ENCODE results near the gene CGB7. TPM values are rescaled to one million over a fixed set of nuclear protein-coding genes. Genes with fewer than 3 reads are reported as not detected.

Gene CGB7
- total and polyA plus RNA-seq, 2 of the 13 experiments (the other 11 are each of a cell fraction or from before 2014, with no cell fraction given), result 0.07 TPM; not detected in 1

DNA sequence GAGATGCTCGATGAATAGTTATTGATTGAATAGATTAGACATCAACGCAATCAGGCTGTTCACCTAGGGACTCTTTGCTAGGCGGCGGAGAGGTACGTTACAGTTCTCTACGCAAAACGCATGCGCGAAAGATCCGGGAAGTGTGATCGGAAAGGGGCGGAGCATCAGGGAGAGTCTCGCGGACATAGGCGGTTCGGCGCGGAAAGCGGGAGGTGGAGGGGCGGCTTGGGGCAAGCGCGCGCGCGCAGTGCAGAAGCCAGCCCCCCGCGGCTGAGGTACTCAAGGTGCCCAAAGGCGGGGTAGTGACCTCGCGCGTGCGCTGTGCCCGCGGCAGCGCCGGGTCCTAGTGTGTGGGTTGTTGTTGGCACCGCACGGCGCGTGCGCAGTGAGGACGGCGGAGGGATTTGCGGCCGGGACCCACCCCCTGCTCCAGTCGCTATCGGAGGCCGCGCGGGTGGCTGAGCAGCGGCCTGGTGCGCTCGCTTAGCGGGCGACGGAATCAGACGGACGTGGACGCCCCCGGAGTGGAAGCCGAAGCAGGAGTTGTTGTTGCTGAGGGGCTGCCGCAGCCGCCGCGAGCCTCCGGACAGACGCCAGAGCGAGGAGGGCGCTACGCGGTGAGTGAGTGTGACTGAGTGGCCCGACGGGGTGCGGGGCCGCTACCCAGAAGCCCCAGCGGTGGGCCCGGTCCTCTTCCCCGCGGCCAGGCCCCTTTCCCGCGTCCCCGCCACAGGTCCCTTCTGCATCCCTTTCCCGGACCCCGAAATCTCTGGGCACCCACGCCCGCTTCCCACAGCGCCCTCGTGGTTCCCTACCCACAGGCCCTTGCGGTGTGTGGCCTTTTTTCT, 27.7 kb upstream of the CGB7 start, which contains the start of gene SNRNP70 (continued):
- TF ChIP-seq ZZZ3 (CRISPR knock-in tag; IDR thresholded peaks at IDR 0.05; ENCODE audit: borderline replicate concordance), result peak; percentile 96; the same call in 1 of the 2 replicates
- TF ChIP-seq MAFG (CRISPR knock-in tag; IDR thresholded peaks at IDR 0.05), result peak; percentile 67; the same call in 1 of the 2 replicates
- TF ChIP-seq ZNF451 (CRISPR knock-in tag; IDR thresholded peaks at IDR 0.05), result no peak; the same call in 1 of the 2 replicates
- TF ChIP-seq, protein P1, sequence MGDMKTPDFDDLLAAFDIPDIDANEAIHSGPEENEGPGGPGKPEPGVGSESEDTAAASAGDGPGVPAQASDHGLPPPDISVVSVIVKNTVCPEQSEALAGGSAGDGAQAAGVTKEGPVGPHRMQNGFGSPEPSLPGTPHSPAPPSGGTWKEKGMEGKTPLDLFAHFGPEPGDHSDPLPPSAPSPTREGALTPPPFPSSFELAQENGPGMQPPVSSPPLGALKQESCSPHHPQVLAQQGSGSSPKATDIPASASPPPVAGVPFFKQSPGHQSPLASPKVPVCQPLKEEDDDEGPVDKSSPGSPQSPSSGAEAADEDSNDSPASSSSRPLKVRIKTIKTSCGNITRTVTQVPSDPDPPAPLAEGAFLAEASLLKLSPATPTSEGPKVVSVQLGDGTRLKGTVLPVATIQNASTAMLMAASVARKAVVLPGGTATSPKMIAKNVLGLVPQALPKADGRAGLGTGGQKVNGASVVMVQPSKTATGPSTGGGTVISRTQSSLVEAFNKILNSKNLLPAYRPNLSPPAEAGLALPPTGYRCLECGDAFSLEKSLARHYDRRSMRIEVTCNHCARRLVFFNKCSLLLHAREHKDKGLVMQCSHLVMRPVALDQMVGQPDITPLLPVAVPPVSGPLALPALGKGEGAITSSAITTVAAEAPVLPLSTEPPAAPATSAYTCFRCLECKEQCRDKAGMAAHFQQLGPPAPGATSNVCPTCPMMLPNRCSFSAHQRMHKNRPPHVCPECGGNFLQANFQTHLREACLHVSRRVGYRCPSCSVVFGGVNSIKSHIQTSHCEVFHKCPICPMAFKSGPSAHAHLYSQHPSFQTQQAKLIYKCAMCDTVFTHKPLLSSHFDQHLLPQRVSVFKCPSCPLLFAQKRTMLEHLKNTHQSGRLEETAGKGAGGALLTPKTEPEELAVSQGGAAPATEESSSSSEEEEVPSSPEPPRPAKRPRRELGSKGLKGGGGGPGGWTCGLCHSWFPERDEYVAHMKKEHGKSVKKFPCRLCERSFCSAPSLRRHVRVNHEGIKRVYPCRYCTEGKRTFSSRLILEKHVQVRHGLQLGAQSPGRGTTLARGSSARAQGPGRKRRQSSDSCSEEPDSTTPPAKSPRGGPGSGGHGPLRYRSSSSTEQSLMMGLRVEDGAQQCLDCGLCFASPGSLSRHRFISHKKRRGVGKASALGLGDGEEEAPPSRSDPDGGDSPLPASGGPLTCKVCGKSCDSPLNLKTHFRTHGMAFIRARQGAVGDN (CRISPR knock-in tag; IDR thresholded peaks at IDR 0.05), result peak; percentile 94
- TF ChIP-seq, protein P2, sequence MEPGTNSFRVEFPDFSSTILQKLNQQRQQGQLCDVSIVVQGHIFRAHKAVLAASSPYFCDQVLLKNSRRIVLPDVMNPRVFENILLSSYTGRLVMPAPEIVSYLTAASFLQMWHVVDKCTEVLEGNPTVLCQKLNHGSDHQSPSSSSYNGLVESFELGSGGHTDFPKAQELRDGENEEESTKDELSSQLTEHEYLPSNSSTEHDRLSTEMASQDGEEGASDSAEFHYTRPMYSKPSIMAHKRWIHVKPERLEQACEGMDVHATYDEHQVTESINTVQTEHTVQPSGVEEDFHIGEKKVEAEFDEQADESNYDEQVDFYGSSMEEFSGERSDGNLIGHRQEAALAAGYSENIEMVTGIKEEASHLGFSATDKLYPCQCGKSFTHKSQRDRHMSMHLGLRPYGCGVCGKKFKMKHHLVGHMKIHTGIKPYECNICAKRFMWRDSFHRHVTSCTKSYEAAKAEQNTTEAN (CRISPR knock-in tag; conservative IDR thresholded peaks at IDR 0.05), result peak; percentile 56; the same call in 1 of the 2 replicates
- no peak for TF ChIP-seq THYN1 (CRISPR knock-in tag; IDR thresholded peaks at IDR 0.05; ENCODE audit: borderline replicate concordance, low read depth)
- TF ChIP-seq SIX1 (CRISPR knock-in tag; IDR thresholded peaks at IDR 0.05; ENCODE audit: borderline replicate concordance), result peak; percentile 6; the same call in 1 of the 2 replicates
- no peak; the same call in 1 of the 2 replicates for TF ChIP-seq ZNF362 (CRISPR knock-in tag; IDR thresholded peaks at IDR 0.05; ENCODE audit: borderline replicate concordance)
- peak; percentile 86; the same call in 1 of the 2 replicates for TF ChIP-seq ZSCAN30 (CRISPR knock-in tag; IDR thresholded peaks at IDR 0.05)
- TF ChIP-seq, protein P3, sequence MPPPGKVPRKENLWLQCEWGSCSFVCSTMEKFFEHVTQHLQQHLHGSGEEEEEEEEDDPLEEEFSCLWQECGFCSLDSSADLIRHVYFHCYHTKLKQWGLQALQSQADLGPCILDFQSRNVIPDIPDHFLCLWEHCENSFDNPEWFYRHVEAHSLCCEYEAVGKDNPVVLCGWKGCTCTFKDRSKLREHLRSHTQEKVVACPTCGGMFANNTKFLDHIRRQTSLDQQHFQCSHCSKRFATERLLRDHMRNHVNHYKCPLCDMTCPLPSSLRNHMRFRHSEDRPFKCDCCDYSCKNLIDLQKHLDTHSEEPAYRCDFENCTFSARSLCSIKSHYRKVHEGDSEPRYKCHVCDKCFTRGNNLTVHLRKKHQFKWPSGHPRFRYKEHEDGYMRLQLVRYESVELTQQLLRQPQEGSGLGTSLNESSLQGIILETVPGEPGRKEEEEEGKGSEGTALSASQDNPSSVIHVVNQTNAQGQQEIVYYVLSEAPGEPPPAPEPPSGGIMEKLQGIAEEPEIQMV (CRISPR knock-in tag; IDR thresholded peaks at IDR 0.05; ENCODE audit: low read depth), result no peak
- TF ChIP-seq PCBP2 (optimal IDR thresholded peaks at IDR 0.05; ENCODE audit: low read depth, low read length, poor library complexity, severe bottlenecking), result no peak
- peak; percentile 53 for TF ChIP-seq CBX5 (CRISPR knock-in tag; IDR thresholded peaks at IDR 0.05; ENCODE audit: borderline replicate concordance)
- TF ChIP-seq, protein P4, sequence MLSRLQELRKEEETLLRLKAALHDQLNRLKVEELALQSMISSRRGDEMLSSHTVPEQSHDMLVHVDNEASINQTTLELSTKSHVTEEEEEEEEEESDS (CRISPR knock-in tag; IDR thresholded peaks at IDR 0.05; ENCODE audit: borderline replicate concordance), result 0 out of 2 replicates have a peak, but pooled peaks have one; percentile 35
- no peak for TF ChIP-seq ZNF33A (CRISPR knock-in tag; IDR thresholded peaks at IDR 0.05; ENCODE audit: borderline replicate concordance)
- TF ChIP-seq, protein P5, sequence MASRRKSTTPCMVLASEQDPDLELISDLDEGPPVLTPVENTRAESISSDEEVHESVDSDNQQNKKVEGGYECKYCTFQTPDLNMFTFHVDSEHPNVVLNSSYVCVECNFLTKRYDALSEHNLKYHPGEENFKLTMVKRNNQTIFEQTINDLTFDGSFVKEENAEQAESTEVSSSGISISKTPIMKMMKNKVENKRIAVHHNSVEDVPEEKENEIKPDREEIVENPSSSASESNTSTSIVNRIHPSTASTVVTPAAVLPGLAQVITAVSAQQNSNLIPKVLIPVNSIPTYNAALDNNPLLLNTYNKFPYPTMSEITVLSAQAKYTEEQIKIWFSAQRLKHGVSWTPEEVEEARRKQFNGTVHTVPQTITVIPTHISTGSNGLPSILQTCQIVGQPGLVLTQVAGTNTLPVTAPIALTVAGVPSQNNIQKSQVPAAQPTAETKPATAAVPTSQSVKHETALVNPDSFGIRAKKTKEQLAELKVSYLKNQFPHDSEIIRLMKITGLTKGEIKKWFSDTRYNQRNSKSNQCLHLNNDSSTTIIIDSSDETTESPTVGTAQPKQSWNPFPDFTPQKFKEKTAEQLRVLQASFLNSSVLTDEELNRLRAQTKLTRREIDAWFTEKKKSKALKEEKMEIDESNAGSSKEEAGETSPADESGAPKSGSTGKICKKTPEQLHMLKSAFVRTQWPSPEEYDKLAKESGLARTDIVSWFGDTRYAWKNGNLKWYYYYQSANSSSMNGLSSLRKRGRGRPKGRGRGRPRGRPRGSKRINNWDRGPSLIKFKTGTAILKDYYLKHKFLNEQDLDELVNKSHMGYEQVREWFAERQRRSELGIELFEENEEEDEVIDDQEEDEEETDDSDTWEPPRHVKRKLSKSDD (CRISPR knock-in tag; IDR thresholded peaks at IDR 0.05; ENCODE audit: low read depth), result no peak
